Activated CD4-positive, CD25-positive, alpha-beta regulatory T cell treated with anti-CD3 and anti-CD28 coated beads, Interleukin-2, amount 50 U/mL, for 24 hours (primary cell): Measurements from ENCODE around the gene BRCA2.
A peak's percentile ranks its signal among the peaks of the same experiment; 100 is the strongest.

Source experiments
- ATAC-seq, 2 donors: fragments of 150-1000 bp; cut with Tn5 transposase; one replicate each; pipeline ENCODE4 v1.10.0; 2021; ENCODE audit warnings: mild to moderate bottlenecking in 1 of 2, moderate library complexity in 1 of 2

BRCA2 gene

GRCh38 chr13:32390484-32390883 lies 75.2 kb downstream of the BRCA2 start:
- ATAC-seq = no peak

- no peak for ATAC-seq
Measured at GRCh38 chr13:32391101-32391619, 75.9 kb downstream of the BRCA2 start.

GRCh38 chr13:32403108-32403507 lies 87.8 kb downstream of the BRCA2 start:
- no peak for ATAC-seq

GRCh38 chr13:32407854-32408253 lies 92.5 kb downstream of the BRCA2 start:
- ATAC-seq = peak; percentile 60 to 81

- ATAC-seq = peak; percentile 38 to 41
Measured at GRCh38 chr13:32408296-32409000, 93.1 kb downstream of the BRCA2 start.

- no peak for ATAC-seq
Measured at GRCh38 chr13:32409001-32409313, 93.6 kb downstream of the BRCA2 start.

GRCh38 chr13:32409561-32410421 lies 94.5 kb downstream of the BRCA2 start:
- ATAC-seq = no peak

GRCh38 chr13:32413284-32413683 lies 98.0 kb downstream of the BRCA2 start:
- no peak for ATAC-seq

- no peak for ATAC-seq
Measured at GRCh38 chr13:32414580-32414979, 99.3 kb downstream of the BRCA2 start.

- ATAC-seq = peak in 1 of 2 donors; percentile 51
Measured at GRCh38 chr13:32415019-32415418, 99.7 kb downstream of the BRCA2 start.

- ATAC-seq = no peak
Measured at GRCh38 chr13:32417995-32418394, 102.7 kb downstream of the BRCA2 start.

- no peak for ATAC-seq
Measured at GRCh38 chr13:32419862-32420261, 104.6 kb downstream of the BRCA2 start.

- ATAC-seq = no peak
Measured at GRCh38 chr13:32423592-32423991, 108.3 kb downstream of the BRCA2 start.

GRCh38 chr13:32425158-32425557 lies 109.8 kb downstream of the BRCA2 start:
- no peak for ATAC-seq

GRCh38 chr13:32426191-32426989 lies 111.1 kb downstream of the BRCA2 start:
- ATAC-seq = peak; percentile 76 to 78

GRCh38 chr13:32426990-32427851 lies 111.9 kb downstream of the BRCA2 start:
- ATAC-seq = peak; percentile 12

- ATAC-seq = peak; percentile 69 to 73
Measured at GRCh38 chr13:32427852-32428580, 112.7 kb downstream of the BRCA2 start, which contains the start of gene N4BP2L1. Gene N4BP2L1, minus strand, starts transcription at chr13:32428130. Its CDS starts 48 bp downstream, at chr13:32428082.

- no peak for ATAC-seq
Measured at GRCh38 chr13:32428581-32429432, 113.5 kb downstream of the BRCA2 start.

- ATAC-seq = no peak
Measured at GRCh38 chr13:32429433-32429909, 114.2 kb downstream of the BRCA2 start.
